HUES64 (cell line): ENCODE measurements around the gene SERPINB13.
"Not testable (repeated sequence)": the region's sequence is repeated elsewhere in the genome, so short reads cannot be mapped to it uniquely, and the experiment has no call there.

Experiments
- H3K27ac ChIP-seq: 2 replicates; pipeline ENCODE4 v1.7.0; 2013; ENCODE audit warnings: low read depth, low read length, inconsistent platforms
- H3K27me3 ChIP-seq: 2 replicates; pipeline ENCODE4 v1.6.1; 2013; ENCODE audit warnings: mild to moderate bottlenecking, low read length; ENCODE audit not compliant: insufficient read depth
- H3K36me3 ChIP-seq: 2 replicates; pipeline ENCODE4 v1.6.1; 2013; ENCODE audit warnings: mild to moderate bottlenecking, low read length; ENCODE audit not compliant: insufficient read depth
- H3K4me1 ChIP-seq: 2 replicates; pipeline ENCODE4 v1.6.1; 2013; ENCODE audit warnings: mild to moderate bottlenecking, low read length, moderate library complexity; ENCODE audit not compliant: insufficient read depth
- H3K4me3 ChIP-seq: 2 replicates; pipeline ENCODE4 v1.5.1; 2013; ENCODE audit warnings: mild to moderate bottlenecking, low read length, moderate library complexity
- H3K9ac ChIP-seq: 2 replicates; pipeline ENCODE4 v1.6.1; 2013; ENCODE audit warnings: mild to moderate bottlenecking, low read depth, low read length
- H3K9me3 ChIP-seq: 2 replicates; pipeline ENCODE4 v1.6.1; 2013; ENCODE audit warnings: low read depth, low read length; ENCODE audit not compliant: insufficient read depth
- WGBS: fragments of 150-250, 120-280 bp; methylation state at CpG from one replicate; pipeline ENCODE4 v1.1.7; 2013; ENCODE audit warnings: missing lambda C conversion rate; 5-methylcytosine and 5-hydroxymethylcytosine counted together

SERPINB13 gene

DNA sequence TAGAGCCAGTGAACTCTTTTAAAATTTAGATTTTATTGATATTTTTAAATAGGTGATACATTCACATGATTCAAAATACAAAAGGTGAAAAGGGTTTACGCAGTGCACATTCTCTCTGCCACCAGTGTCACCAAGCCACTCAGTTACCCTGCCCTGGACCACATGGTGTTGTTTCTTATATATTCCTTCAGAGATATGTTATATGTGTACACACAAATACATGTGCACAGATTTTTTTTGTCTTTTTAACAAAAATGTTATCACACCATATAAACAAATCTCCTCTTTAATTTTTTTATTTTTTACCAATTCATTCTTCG is 30.7 kb downstream of the SERPINB13 start:
- Histone ChIP-seq H3K36me3 (no peaks in the 10 kb centered on the region), H3K4me1 (peaks cover 10% of the 10 kb centered on the region), H3K9me3 (no peaks in the 10 kb centered on the region), H3K27ac (no peak overlapping the region), H3K9ac (no peak overlapping the region), H3K4me3 (no peak overlapping the region), H3K27me3 (no peaks in the 10 kb centered on the region)
- 80% methylated on average over 1 of the region's 2 CpGs for WGBS

DNA sequence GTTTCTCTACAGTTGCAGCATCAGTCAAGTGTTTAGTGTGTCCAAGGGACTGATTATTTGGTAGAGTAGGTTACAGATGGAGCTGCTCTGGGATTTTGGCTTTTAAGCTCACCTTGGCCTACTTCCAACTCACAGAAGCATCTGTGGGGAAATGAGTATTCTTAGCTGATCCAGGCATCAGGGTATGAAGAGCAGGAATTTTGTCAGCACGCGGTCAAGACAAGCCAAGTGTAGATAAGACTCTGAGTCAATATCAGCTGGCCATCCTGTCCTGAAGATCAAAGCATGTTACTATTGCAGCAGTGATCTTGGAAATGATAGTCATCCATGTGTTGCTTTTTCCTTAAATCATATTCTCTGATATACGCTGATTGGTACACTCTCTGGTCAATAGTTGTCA is 32.5 kb downstream of the SERPINB13 start:
- Histone ChIP-seq H3K36me3 (no peaks in the 10 kb centered on the region), H3K9ac (no peak overlapping the region), H3K27ac (no peak overlapping the region), H3K4me3 (no peak overlapping the region), H3K9me3 (peaks cover 17% of the 10 kb centered on the region), H3K4me1 (peaks cover 10% of the 10 kb centered on the region), H3K27me3 (no peaks in the 10 kb centered on the region)
- WGBS: 96% methylated on average over 3 of the region's 3 CpGs

DNA sequence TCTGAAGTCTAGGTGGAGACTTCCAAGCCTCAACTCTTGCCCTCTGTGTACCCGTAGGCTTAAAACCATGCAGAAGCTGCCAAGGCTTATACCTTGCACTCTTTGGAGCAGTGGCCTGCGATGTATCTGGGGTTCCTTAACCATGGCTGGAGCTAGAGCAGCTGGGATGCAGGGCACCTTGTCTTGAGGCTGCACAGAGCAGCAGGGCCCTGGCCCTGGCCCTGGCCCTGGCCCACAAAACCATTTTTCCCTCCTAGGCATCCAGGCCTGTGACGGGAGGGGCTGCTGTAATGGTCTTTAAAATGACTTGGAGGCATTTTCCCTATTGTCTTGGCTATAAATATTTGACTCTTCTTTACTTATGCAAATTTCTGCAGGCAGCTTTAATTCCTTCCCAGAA is 37.7 kb downstream of the SERPINB13 start:
- H3K9me3 ChIP-seq: peaks cover 40% of the 10 kb centered on the region
- no peak overlapping the region for H3K9ac ChIP-seq
- no peaks in the 10 kb centered on the region for H3K4me1 ChIP-seq
- H3K36me3 ChIP-seq: no peaks in the 10 kb centered on the region
- no peaks in the 10 kb centered on the region for H3K27me3 ChIP-seq
- no peak overlapping the region for H3K4me3 ChIP-seq
- H3K27ac ChIP-seq: no peak overlapping the region
- WGBS: 98% methylated on average over 3 of the region's 3 CpGs

DNA sequence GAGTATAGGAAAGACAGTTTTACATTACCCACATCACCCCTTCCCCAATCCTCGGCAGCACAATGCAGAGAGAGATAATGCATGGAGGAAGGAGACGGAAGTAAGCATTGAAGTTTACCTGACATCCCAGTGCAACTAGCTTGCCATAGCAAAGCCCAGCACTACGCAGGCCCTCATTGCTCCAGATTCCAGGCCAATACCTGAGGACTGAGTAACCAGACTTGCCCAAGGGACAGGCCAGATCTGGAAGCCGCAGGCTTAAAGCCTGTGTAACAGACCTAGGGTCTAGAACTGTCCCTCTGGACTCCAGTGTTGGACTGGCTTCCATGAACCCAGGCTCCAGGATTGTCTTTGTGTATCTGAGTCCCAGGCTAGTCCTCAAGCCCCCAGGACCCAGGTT is 39.3 kb downstream of the SERPINB13 start:
- Histone ChIP-seq H3K27ac (no peak overlapping the region), H3K9ac (no peak overlapping the region), H3K4me1 (no peaks in the 10 kb centered on the region), H3K36me3 (no peaks in the 10 kb centered on the region), H3K4me3 (no peak overlapping the region), H3K9me3 (peaks cover 40% of the 10 kb centered on the region), H3K27me3 (no peaks in the 10 kb centered on the region)
- 82% methylated on average over 4 of the region's 4 CpGs for WGBS

DNA sequence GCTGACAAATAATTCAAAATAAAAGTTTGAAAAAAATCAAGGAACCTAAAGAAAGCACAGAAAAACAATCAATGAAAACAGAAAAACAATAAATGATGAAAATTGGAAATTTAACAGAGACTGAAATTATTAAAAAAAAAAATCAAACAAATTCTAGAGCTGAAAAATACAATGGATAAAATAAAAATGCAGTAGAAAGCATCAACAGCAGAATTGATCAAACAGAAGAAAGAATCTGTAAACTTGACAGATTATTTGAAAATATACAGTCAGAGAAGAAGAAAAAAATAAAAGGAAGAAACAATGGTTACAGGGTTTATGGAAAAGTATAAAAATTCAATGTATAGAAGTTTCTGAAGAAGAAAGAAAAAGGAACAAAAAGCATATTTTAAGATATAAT is 40.7 kb downstream of the SERPINB13 start:
- Histone ChIP-seq H3K27me3 (no peaks in the 10 kb centered on the region), H3K4me3 (no peak overlapping the region)

DNA sequence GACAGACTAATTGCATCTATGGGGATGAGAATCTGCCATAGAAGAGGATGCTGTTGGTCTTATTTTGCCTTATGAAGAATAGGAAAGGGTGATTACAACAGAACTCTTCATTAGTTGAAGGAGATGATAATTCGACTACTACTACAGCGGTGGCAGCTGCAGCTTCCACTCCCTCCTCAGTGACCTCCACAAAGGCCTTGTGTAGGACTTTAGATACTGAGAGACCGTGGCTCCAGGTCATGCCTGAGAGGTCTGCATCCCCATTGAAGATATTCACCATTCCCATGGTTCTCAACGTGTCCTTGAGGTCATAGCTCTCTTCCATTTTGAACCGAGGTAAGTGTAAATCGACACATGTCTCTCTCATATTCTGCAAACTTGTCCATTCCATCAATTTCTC is 50.6 kb downstream of the SERPINB13 start:
- no peaks in the 10 kb centered on the region for H3K4me1 ChIP-seq
- H3K9ac ChIP-seq: no peak overlapping the region
- H3K9me3 ChIP-seq: no peaks in the 10 kb centered on the region
- WGBS: 97% methylated on average over 6 of the region's 6 CpGs
- no peak overlapping the region for H3K27ac ChIP-seq
- no peak overlapping the region for H3K4me3 ChIP-seq
- H3K27me3 ChIP-seq: no peaks in the 10 kb centered on the region
- no peaks in the 10 kb centered on the region for H3K36me3 ChIP-seq

More for the DNA sequence above, 40.7 kb downstream of the SERPINB13 start:
- Histone ChIP-seq H3K9me3 (peaks cover 40% of the 10 kb centered on the region), H3K36me3 (no peaks in the 10 kb centered on the region), H3K9ac (no peak overlapping the region), H3K4me1 (no peaks in the 10 kb centered on the region), H3K27ac (no peak overlapping the region)

DNA sequence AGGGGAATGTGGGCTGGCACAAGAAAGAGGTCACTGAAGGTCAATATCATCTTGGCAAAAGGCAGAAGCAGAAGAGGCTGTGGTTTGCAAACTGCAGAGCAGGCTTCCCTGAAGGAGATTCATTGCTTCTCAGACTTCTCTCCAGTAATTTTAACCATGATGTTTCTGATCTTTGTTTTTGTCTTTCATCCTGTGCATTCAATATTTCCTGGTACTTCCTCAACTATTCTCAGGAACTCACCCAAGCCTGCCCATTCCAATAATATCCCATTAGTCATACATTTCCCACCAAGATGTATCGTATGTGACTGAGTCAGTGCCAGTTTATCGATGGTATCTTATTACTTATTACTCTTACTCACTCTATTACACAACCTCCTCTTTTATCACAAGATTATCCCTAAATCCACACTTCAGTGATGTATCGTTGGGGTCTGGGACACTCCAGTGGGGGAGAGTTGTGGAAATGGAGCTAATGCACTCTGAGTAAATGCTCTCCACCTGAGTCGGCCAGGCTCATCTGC is 54.1 kb downstream of the SERPINB13 start:
- H3K9ac ChIP-seq, H3K9me3 ChIP-seq, H3K4me1 ChIP-seq, H3K4me3 ChIP-seq, H3K27ac ChIP-seq, H3K27me3 ChIP-seq, H3K36me3 ChIP-seq: not testable (repeated sequence)
- 96% methylated on average over 4 of the region's 4 CpGs for WGBS

DNA sequence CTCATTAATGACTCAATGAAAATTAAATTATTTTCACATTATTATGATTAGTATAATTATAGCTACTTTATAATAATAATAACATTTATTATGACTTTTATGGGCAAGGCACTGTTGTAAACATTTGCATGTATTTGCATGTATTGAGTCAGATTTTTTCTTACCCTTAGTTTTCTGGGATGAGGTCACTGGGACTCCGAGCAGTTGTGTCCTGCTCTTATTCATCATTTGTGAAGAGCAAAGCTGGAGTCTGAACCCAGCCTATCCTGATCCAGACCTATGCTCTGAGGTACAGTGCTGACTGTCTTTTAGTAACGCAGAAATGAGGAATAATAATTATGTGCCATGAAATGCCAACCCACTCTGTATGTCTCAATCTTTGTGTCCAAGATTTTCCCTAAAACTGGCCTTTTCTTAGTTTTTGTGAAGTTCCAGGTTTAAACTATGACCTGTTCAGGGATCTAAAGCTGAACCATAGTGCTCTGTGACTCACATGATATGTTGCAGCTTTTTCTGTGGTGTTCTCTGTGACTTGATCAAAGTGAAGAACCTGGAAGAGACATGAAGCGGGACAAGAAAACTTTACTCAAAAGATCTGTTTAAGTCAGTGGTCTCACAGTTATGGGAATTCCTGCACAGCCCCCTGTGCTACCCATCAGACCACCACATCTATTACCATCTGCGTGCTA is 55.7 kb downstream of the SERPINB13 start:
- H3K4me1 ChIP-seq, H3K9me3 ChIP-seq, H3K9ac ChIP-seq, H3K27me3 ChIP-seq, H3K4me3 ChIP-seq, H3K27ac ChIP-seq, H3K36me3 ChIP-seq: not testable (repeated sequence)
- 97% methylated on average over 4 of the region's 4 CpGs for WGBS

DNA sequence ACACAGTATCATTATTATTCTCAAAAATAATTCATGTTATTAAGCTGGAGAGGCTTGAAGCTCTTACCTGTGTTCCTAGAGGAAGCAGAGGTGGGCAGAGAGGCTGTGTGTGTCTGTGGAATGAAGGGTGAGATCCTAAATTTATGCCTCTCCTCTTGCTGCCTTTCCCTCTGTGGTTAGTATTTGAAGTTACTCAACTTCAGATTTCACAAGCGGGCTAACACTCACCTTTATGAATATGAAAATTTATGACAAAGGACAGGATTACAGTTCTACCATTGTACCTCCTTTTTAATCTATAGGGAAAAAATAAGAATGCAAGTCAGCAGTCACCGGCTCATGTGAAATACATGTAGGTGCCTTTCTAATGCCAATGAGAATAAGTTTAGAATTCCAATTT is 57.0 kb downstream of the SERPINB13 start, which contains the start of gene SERPINB4:
SERPINB4 (minus strand) TSS at position 115 of the 400 bp plus-strand sequence. CDS start 679 bp downstream, outside the sequence.
- H3K27me3 ChIP-seq, H3K9me3 ChIP-seq, H3K4me1 ChIP-seq, H3K4me3 ChIP-seq, H3K9ac ChIP-seq, H3K36me3 ChIP-seq: not testable (repeated sequence)
- no CpG with 5 or more reads among the region's 2 CpGs for WGBS
- H3K27ac ChIP-seq: peak within 1 kb of the TSS; percentile 67; the same call in 1 of the 2 replicates

DNA sequence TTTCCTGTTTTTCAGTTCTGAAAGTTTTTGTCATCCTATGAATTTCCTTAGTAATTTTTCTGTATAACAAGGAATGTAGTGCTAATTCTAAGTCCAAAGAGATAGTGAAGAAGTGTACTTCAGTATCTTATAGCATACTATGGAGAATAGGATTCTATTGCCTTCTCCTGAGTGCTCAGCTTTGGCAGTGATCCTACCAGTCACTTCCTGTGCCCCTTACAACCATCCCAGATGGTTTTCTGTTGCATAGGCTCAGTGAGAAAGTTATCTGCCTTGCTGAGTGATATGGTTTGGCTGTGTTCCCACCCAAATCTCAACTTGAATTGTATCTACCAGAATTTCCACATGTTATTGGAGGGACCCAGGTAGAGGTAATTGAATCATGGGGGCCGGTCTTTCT is 57.6 kb downstream of the SERPINB13 start:
- H3K27ac ChIP-seq: peak overlapping the region; percentile 67; the same call in 1 of the 2 replicates
- H3K4me1 ChIP-seq, H3K27me3 ChIP-seq, H3K9ac ChIP-seq, H3K4me3 ChIP-seq, H3K36me3 ChIP-seq, H3K9me3 ChIP-seq: not testable (repeated sequence)
- WGBS: 100% methylated on average over 1 of the region's 1 CpG

DNA sequence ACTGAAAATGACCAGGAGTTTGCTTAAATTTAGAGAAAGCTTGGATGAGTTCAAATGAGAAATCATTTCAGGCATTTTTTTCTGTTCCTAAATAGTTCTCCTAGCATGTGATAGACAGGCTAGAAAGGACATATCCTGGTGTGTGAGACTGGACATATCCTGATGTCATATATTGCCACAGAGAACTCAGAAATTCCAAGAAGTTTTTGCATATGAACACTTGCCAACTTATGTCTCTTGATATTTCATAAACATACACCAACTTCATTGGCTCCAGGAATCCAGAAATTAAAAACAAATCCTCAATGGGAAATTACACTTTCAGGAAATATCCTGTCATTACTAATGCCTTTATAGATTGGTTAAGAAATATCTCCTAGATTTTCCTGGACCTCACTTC is 59.8 kb downstream of the SERPINB13 start:
- Histone ChIP-seq H3K9me3 (no peaks in the 10 kb centered on the region), H3K27me3 (no peaks in the 10 kb centered on the region), H3K36me3 (no peaks in the 10 kb centered on the region), H3K4me1 (no peaks in the 10 kb centered on the region), H3K27ac (no peak overlapping the region), H3K9ac (no peak overlapping the region), H3K4me3 (no peak overlapping the region)

DNA sequence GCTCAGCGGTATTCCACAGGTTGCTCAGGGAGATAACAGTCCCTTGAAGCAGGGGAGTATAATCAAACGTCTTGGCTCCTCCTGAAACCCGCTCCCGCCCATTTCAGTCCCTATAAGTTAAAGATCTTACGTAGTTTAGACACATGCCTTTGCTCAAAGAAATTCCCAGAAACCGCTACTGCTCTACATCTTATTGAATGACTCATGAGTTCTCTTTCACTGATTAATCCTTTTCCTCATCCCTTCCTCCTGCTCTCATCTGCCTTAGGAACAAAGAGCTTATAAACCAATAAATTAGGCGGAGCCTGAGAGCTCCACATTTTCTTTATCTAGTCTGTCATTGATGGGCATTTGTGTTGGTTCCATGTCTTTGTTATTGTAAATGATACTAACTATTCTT is 61.1 kb downstream of the SERPINB13 start:
- Histone ChIP-seq H3K27ac (no peak overlapping the region), H3K9me3 (no peaks in the 10 kb centered on the region), H3K9ac (no peak overlapping the region), H3K36me3 (no peaks in the 10 kb centered on the region), H3K4me1 (no peaks in the 10 kb centered on the region), H3K27me3 (no peaks in the 10 kb centered on the region), H3K4me3 (no peak overlapping the region)
- 80% methylated on average over 7 of the region's 7 CpGs for WGBS
